ENCODE measurements around the gene TLL2.
A peak's percentile ranks its signal among the peaks of the same experiment; 100 is the strongest.

TLL2 gene

DNA sequence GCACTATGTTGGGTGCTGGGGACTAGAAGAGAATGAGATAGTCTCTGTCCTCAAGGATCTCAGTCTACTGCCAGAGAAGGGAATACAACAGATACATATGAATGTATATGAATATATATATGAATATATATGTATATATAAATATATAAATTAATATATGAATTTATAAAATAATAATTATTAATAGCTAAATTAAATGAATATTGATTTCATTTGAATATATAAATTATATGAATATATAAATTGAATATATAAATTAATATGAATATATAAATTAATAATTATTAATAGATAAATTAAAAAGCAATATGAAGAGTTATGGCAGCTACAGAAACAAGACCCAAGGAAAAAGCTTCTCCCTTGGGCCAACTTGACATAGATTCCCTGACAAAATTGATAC, 95.1 kb downstream of the TLL2 start:
- DNase-seq = no peak

DNA sequence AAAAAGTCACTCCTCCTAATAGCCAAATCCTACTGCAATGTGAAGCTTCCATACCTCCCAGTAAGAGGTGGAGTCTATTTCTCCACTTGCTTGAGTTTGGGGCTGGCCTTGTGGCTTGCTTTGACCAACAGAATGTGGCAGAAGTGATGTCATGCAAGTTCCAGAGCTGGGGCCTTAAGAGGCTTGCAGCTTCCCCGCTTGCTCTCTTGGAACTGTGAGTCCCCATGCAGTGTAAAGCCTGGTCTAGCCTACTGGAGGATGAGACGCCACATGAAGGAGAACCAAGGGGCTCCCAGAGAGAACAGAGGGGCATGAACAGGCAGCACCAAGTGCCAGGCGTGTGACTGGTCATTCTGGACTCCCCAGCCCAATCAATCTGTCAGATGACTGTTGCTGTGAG, 96.3 kb downstream of the TLL2 start:
- DNase-seq = peak; percentile 84

GRCh38 chr10:96416643-96417042, 97.1 kb downstream of the TLL2 start:
- peak; percentile 65 for DNase-seq

DNA sequence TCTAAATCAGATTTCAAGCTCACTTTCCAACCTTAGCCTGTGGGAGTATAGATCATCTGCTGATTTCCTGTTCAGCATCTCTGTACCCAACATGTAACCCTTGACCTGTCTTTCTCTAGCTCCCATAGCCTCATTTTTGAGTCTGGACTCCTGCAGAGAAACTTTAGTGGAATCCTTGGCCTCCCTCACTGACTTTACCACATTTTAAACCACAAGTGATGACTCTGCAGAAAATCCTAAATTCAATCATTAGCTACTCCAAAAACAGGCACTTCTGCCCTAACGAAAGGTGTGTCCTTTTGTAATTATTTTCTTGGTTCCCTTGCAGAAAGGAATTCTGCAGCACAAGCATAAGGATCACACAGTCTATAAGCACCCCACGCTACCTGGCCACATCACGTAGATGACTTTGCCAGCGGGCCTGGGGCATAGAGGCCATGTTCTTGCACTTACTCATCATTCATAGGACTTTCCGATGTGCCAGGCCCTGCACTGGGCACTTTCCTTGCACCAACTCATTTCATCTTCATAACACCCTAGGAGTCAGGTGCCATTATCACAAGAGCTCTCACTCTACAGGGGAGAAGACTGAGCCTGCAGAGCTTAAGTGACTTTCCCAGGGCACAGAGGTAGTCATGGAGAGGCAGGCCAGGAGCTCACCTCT, 97.7 kb downstream of the TLL2 start:
- DNase-seq = peak; percentile 26

DNA sequence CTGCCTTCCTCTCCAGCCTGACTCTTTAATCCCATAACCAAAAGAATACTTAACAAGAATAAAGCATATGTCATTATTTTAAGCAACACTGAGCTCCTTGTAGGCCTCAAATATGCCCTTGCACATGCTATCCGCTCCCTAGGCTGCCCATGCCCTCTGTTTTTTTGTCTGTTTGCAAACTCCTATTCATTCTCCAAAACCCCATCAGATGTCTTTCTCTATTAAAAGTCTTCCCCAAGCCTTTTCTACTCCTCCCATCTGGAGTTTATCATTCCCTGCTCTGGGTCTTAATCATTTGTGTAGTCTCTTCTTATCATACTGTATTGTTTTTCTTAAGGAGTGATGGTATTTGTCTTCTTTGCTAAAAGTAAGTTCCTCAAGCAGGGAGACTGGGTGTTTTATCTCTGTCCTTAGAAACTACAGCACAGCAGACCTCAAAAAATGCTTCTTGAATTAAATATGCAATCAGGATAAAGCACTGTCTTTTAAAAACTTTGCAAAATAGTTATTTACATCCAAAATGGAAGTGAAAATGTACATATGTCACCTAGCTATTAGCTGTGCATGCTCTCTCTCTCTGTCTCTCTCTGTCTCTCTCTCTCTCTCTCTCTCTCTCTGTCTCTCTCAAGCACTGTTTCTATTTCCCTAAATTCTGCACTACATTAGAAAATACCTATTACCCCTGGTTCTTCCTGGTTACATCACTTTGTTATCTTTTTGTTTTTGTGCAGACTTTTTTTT, 98.4 kb downstream of the TLL2 start:
- DNase-seq = no peak

DNA sequence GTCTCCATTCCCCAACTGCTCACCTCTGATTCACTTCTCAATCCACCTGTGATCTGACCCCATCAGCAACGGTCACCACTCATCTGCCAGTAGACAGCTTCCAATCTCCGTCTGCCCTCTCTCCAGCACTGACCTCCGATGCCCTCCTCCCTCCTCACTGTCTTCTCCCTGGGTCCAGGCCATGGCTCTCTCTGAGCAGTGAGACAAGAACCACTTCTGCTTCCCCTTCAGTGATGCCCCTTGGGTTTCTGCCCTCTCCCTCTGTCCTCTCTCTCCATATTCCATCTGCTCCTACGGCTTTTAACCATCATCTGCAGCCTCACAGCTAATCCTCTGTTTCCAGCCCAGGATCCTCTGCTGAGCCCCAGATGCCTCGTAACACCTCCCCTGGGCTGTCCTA, 99.4 kb downstream of the TLL2 start:
- peak; percentile 20 for DNase-seq

DNA sequence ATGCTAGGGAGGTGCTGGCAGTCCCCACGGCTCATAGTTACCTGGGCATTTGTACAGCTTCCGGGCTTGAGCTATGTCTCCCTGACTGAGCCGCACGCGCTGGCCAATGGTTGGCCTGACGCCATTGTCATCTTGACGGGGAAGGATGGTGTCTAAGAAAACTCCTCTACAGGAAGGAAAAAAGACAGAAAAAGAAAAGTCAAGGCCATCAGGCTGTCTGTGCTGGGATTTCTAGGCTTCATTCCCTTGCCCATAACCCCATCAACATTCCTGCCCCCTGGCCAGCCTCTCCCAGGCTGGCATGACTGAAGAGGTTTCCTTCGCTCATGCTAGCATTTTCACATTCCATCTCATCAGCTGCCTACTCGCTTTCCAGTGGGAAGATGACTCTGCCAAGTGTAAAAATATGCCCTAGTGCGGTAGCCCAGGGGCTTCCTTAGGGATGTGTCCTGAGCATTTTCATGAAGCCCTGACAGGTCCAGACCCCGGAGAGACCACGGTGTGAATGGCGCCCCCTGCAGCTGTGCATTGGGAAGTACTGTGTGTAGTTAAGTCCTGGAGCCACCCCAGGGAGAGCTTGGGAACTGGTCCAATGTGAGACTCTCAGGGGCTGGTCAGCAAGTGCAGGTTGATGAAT, 100.5 kb downstream of the TLL2 start:
- peak; percentile 50 for DNase-seq

- DNase-seq = peak; percentile 18
Observed at GRCh38 chr10:96411716-96412320, 101.9 kb downstream of the TLL2 start.

DNA sequence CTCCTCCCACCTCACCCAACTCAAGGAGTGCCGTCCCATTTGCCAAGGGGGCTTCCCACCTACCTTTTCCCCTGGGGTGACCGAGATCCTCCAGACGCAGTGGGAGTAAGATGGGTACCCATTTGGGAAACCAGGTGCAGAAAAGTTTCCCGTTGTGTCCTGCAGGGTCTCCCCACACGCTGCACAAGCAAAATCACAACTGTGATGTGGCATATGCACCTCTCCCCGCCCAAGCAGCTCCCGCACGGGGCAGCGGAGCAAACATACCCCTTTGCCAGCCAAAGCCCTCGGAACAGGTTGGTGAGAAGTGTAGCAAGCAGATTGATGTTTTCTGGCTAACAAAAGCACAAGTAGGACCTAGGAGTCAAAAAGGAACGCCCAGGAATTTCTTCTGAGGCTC, 103.4 kb downstream of the TLL2 start:
- peak; percentile 40 for DNase-seq

GRCh38 chr10:96408201-96408600, 105.5 kb downstream of the TLL2 start:
- no peak for DNase-seq

DNA sequence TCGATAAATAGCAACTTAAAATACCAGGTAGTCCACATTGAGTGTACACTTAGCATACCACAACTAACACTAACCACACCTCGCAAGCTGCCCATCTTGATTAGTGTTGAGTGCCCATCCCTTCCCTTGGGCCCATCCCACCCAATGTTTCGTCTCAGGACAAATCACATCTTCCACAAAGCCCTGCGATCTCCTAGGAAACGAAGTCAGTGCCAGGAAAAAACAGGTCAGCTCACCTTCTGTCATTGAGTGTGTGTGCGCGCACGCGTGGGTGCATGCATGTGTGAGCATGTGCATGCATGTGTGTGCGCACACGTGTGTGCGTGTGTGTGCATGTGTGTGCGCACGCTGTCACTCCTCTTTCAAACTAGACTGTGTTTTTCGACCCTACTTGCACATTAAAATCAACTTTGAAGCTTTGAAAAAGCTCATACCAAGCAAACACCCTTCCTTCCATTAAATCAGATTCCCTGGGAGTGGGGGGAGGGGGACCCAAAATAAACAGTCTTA, 106.1 kb downstream of the TLL2 start:
- peak; percentile 27 for DNase-seq

- DNase-seq = peak; percentile 43
Observed at GRCh38 chr10:96406091-96406490, 107.6 kb downstream of the TLL2 start.

GRCh38 chr10:96402417-96403305, 111.1 kb downstream of the TLL2 start:
- DNase-seq = peak; percentile 51

GRCh38 chr10:96401036-96401435, 112.7 kb downstream of the TLL2 start:
- peak; percentile 22 for DNase-seq

DNA sequence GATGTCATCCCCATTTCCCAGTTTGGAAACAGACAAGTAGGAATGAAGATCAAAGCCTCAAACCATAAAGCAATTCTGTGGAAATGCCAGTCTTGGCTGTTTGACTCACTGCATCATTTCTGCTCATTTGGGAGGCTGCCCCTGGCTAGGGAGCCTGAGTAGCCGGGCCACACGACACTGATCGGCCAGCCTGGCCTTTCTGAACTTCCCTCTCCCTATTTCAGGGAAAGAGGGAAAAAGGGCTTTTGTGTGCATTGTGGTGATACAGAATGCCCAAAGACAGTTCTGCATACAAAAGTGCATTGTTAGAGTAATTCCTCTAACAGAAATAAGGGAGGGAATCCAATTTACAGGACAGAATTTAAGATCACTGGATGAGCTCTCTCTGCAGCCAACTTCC, 113.3 kb downstream of the TLL2 start:
- DNase-seq = no peak

DNA sequence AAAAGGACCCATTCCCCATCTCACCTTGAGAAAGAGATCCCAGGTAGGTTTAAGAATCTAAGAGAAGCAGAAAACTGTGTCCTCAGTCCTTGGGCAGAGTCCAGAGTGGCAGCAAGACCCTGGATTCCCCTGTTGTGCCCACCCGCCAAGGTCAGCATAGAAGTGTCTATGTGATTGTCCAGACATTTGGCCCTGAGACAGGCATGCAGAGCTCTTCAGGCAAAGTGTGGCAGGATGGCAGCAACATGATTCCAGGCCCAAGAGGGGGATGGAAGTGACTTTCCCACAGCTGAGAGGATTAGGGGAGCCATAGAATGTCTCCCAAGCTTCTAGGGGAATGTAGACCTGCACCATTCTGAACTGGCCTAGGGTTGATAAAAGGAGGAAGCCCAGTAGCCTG, 115.8 kb downstream of the TLL2 start:
- DNase-seq = no peak

GRCh38 chr10:96395931-96396877, 117.5 kb downstream of the TLL2 start:
- peak; percentile 76 for DNase-seq

GRCh38 chr10:96390460-96390864, 123.3 kb downstream of the TLL2 start:
- DNase-seq = no peak

GRCh38 chr10:96389785-96390184, 123.9 kb downstream of the TLL2 start:
- DNase-seq = no peak

- DNase-seq = no peak
Observed at GRCh38 chr10:96387601-96388000, 126.1 kb downstream of the TLL2 start.

GRCh38 chr10:96387161-96387560, 126.6 kb downstream of the TLL2 start:
- DNase-seq = no peak
